ENCODE data around the gene RHBDL1. TPM values are rescaled to one million over a fixed set of nuclear protein-coding genes. Genes with fewer than 3 reads are reported as not detected.
"Not testable (repeated sequence)": the region's sequence is repeated elsewhere in the genome, so short reads cannot be mapped to it uniquely, and the experiment has no call there.

RHBDL1 gene
- total and polyA plus RNA-seq, 11 donors: 0.19 to 3.6 (median 1.8) TPM

DNA sequence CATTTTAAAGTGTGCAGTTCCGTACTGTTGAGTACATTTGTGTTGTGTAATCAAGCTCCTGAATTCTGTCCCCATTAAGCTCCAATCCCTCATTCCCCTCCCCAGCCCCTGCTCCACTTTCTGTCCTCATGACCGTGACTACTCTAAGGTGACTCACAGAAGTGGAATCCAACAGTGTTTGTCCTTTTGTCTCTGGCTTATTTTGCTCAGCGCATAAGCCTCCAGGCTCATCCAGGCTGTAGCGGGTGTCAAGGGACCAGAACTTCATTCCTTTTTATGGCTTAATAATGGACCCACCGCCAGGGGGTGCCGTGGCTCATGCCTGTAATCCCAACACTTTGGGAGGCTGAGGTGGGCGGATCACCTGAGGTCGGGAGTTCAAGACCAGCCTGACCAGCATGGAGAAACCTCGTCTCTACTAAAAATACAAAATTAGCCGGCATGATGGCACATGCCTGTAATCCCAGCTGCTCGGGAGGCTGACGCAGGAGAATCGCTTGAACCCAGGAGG is 37.3 kb downstream of the RHBDL1 start:
- H3K36me3 ChIP-seq, DNase-seq, H3K9me3 ChIP-seq, ATAC-seq, H3K27ac ChIP-seq, H3K4me3 ChIP-seq: not testable (repeated sequence)
- Histone ChIP-seq H3K27me3 (peaks cover 15 to 46% (median 30%) of the 10 kb centered on the region in 9 donors), H3K4me1 (peaks cover 0 to 47% (median 20%) of the 10 kb centered on the region in 12 donors)
- TF ChIP-seq, protein P1, sequence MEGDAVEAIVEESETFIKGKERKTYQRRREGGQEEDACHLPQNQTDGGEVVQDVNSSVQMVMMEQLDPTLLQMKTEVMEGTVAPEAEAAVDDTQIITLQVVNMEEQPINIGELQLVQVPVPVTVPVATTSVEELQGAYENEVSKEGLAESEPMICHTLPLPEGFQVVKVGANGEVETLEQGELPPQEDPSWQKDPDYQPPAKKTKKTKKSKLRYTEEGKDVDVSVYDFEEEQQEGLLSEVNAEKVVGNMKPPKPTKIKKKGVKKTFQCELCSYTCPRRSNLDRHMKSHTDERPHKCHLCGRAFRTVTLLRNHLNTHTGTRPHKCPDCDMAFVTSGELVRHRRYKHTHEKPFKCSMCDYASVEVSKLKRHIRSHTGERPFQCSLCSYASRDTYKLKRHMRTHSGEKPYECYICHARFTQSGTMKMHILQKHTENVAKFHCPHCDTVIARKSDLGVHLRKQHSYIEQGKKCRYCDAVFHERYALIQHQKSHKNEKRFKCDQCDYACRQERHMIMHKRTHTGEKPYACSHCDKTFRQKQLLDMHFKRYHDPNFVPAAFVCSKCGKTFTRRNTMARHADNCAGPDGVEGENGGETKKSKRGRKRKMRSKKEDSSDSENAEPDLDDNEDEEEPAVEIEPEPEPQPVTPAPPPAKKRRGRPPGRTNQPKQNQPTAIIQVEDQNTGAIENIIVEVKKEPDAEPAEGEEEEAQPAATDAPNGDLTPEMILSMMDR (IDR thresholded peaks at IDR 0.05): peak in 8 of 12 donors; percentile 11 to 38 (median 24)
- intact Hi-C loops (cut with DNase I): loop anchor here in 4 of 10 donors (5.0 kb wide), 2 partner anchors 35 to 345 kb away; no protein-coding TSS in a partner anchor
- WGBS, 4 donors: 56 to 60% (median 57%) methylated on average over 13 of the region's 13 CpGs

DNA sequence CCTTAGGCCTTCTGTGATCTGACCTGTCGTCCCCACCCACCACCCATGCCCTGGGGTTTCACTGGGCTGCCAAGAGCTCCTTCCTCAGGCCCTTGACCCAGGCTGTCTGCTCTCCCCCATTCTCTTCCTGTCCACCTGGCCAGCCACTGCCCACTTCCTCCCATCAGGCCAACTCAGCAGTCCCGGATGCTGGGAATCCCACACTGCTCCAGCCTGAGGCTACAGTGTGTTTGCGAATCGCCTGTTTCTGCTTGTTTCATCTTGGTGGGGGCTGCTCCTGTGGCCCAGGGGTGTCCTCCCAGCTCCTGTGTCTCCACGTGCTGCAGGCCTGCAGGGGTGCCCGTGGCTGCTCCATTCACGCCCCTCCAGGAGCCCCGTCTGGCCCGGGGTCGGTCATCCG is 38.6 kb downstream of the RHBDL1 start:
- H3K4me1 ChIP-seq: peaks cover 0 to 47% (median 21%) of the 10 kb centered on the region in 12 donors
- TF ChIP-seq, protein P1 (IDR thresholded peaks at IDR 0.05): no peak
- no peak for TF ChIP-seq POLR2A (IDR thresholded peaks at IDR 0.05)
- intact Hi-C loops (cut with DNase I): loop anchor here in 5 of 10 donors (1.0 to 5.0 kb wide), 3 partner anchors 27 to 343 kb away; no protein-coding TSS in a partner anchor

DNA sequence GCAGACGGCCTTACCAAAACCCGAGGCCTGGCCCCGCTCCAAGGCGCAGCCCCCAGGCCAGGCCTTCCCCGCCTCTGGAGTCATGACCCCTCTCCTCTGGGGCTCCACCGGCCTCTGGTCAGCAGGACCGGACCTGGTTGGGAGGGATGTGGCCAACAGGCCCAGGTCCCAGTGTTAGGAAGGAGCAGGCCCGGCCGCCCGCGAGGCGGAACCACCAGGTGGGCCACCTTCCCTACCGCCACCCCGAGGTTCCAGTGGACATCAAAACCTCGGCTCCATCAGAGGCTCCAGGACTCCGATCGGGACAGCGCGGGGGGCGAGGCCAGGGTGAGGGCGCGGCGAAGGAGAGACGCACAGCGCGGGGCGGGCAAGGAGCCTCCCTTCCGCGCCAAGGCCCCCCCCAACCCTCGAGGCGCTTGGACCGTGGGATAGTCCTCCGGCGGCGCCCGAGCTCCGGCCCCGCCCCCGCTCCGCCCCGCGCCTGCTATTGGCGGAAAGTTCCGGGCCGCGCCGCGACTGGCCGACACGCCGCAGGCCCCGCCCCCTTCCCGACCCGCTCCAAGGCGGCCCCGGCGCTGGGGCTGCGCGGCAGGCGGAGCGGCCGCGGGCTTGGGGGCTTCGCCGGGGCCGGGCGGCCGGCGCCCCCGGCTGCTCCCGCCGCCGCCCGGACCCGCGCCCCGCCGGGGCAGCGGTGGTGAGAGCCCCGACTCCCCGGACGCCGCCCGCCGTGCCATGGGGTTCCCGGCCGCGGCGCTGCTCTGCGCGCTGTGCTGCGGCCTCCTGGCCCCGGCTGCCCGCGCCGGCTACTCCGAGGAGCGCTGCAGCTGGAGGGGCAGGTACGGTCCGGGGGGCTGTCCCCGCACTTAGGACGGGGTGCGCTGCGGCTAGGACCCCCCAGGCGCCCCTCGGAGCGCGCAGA is 39.3 kb downstream of the RHBDL1 start, which contains the start of gene METRN:
TSS of gene METRN (plus strand) at position 561 of the 919 bp plus-strand sequence. CDS start at position 733, 172 bp downstream.
- WGBS, 4 donors: 2 to 10% (median 5%) methylated on average over 2 to 108 of the region's 108 CpGs
- H3K36me3 ChIP-seq: peaks cover 0 to 4% (median 0%) of the 10 kb centered on the region in 9 donors
- TF ChIP-seq, protein P1 (IDR thresholded peaks at IDR 0.05): no peak
- peak in 1 of 2 donors; percentile 42 for TF ChIP-seq POLR2A (IDR thresholded peaks at IDR 0.05)
- peaks cover 6 to 34% (median 17%) of the 10 kb centered on the region in 9 donors for H3K27me3 ChIP-seq
- H3K4me3 ChIP-seq: peak within 1 kb of the TSS; percentile 62 to 93 (median 74)
- H3K27ac ChIP-seq: peak within 1 kb of the TSS in 9 of 12 donors; percentile 18 to 58 (median 37)
- ATAC-seq (peak; percentile 69 to 90 (median 85)), DNase-seq (peak; percentile 94 to 96 (median 95))
- no peaks in the 10 kb centered on the region for H3K9me3 ChIP-seq
- peaks cover 0 to 52% (median 28%) of the 10 kb centered on the region in 12 donors for H3K4me1 ChIP-seq
- intact Hi-C loops (cut with DNase I): loop anchor here in 6 of 10 donors (1.0 to 5.0 kb wide), 3 partner anchors 26 to 342 kb away; no protein-coding TSS in a partner anchor

More for the DNA sequence above, 38.6 kb downstream of the RHBDL1 start:
- Histone ChIP-seq H3K9me3 (no peaks in the 10 kb centered on the region), H3K27me3 (peaks cover 10 to 36% (median 21%) of the 10 kb centered on the region in 9 donors), H3K36me3 (peaks cover 0 to 4% (median 0%) of the 10 kb centered on the region in 9 donors), H3K4me3 (peak overlapping the region in 5 of 12 donors; percentile 42 to 66 (median 43)), H3K27ac (no peak overlapping the region)
- no peak for DNase-seq
- 72 to 78% (median 74%) methylated on average over 11 of the region's 11 CpGs for WGBS, 4 donors
- no peak for ATAC-seq
